HG02623 (cell line): ENCODE results near the gene CLCN4.

Experiments
- ATAC-seq: cut with Tn5 transposase; IDR thresholded peaks from one replicate; pipeline ENCODE4 v1.9.1; 2021; ENCODE audit warnings: moderate library complexity; ENCODE audit not compliant: unreplicated experiment

CLCN4 gene

GRCh38 chrX:10193587-10193986, 36.8 kb downstream of the CLCN4 start:
- no peak for ATAC-seq

- no peak for ATAC-seq
These were observed 38.6 kb downstream of the CLCN4 start for GRCh38 chrX:10195425-10195824.

GRCh38 chrX:10195947-10196346, 39.2 kb downstream of the CLCN4 start:
- no peak for ATAC-seq

GRCh38 chrX:10197279-10198210, 40.8 kb downstream of the CLCN4 start:
- ATAC-seq, result no peak

GRCh38 chrX:10198254-10198653, 41.5 kb downstream of the CLCN4 start:
- ATAC-seq, result no peak

GRCh38 chrX:10199212-10199611, 42.4 kb downstream of the CLCN4 start:
- no peak for ATAC-seq

- ATAC-seq, result no peak
These were observed 46.8 kb downstream of the CLCN4 start for GRCh38 chrX:10203617-10204016.

GRCh38 chrX:10206317-10206716, 49.5 kb downstream of the CLCN4 start:
- no peak for ATAC-seq

GRCh38 chrX:10208281-10208856, 51.6 kb downstream of the CLCN4 start:
- ATAC-seq, result no peak

GRCh38 chrX:10208953-10209352, 52.2 kb downstream of the CLCN4 start:
- ATAC-seq, result no peak

GRCh38 chrX:10212395-10212794, 55.6 kb downstream of the CLCN4 start:
- no peak for ATAC-seq

GRCh38 chrX:10213716-10214115, 56.9 kb downstream of the CLCN4 start:
- no peak for ATAC-seq

- no peak for ATAC-seq
These were observed 59.4 kb downstream of the CLCN4 start for GRCh38 chrX:10216208-10216607.

- ATAC-seq, result no peak
These were observed 60.4 kb downstream of the CLCN4 start for GRCh38 chrX:10217198-10217597.

GRCh38 chrX:10221651-10222050, 64.9 kb downstream of the CLCN4 start:
- no peak for ATAC-seq

GRCh38 chrX:10223276-10223675, 66.5 kb downstream of the CLCN4 start:
- ATAC-seq, result no peak

GRCh38 chrX:10223781-10224180, 67.0 kb downstream of the CLCN4 start:
- ATAC-seq, result no peak

- no peak for ATAC-seq
These were observed 73.4 kb downstream of the CLCN4 start for GRCh38 chrX:10230222-10230621.

GRCh38 chrX:10231461-10231860, 74.7 kb downstream of the CLCN4 start:
- no peak for ATAC-seq

GRCh38 chrX:10233173-10233572, 76.4 kb downstream of the CLCN4 start:
- ATAC-seq, result no peak

- no peak for ATAC-seq
These were observed 76.9 kb downstream of the CLCN4 start for GRCh38 chrX:10233696-10234095.

GRCh38 chrX:10235851-10236250, 79.1 kb downstream of the CLCN4 start:
- no peak for ATAC-seq
